Astrocyte (in vitro differentiated cells and primary cell): ENCODE measurements around the gene SUPT7L. TPM values are rescaled to one million over a fixed set of nuclear protein-coding genes. Genes with fewer than 3 reads are reported as not detected.

Experiments
- DNase-seq: peaks from one replicate; pipeline ENCODE4 v3.0.0-alpha.2; 2010; ENCODE audit warnings: low read depth
- FAIRE-seq: peaks from 2 replicates; lab custom pipeline; 2011; peaks lifted over from hg19 to GRCh38; lab: Jason Lieb, UNC
- H2AFZ ChIP-seq: 2 replicates; pipeline ENCODE4 v1.6.0; 2012; ENCODE audit warnings: low read depth, low read length, inconsistent platforms
- H3K27ac ChIP-seq: 2 replicates; pipeline ENCODE4 v1.5.1; 2011; ENCODE audit warnings: low read depth, low read length, inconsistent platforms
- H3K27me3 ChIP-seq: 2 replicates; pipeline ENCODE4 v1.6.0; 2011; ENCODE audit warnings: low read length, inconsistent platforms; ENCODE audit not compliant: insufficient read depth
- H3K36me3 ChIP-seq: 2 replicates; pipeline ENCODE4 v1.5.1; 2011; ENCODE audit warnings: low read length, inconsistent platforms; ENCODE audit not compliant: insufficient read depth
- H3K4me1 ChIP-seq: 2 replicates; pipeline ENCODE4 v1.5.1; 2011; ENCODE audit warnings: low read length, inconsistent platforms; ENCODE audit not compliant: insufficient read depth
- H3K4me2 ChIP-seq: 2 replicates; pipeline ENCODE4 v1.6.0; 2012; ENCODE audit warnings: low read length, inconsistent platforms
- H3K4me3 ChIP-seq: 2 replicates; pipeline ENCODE4 v1.5.1; 2011; ENCODE audit warnings: low read depth, mild to moderate bottlenecking, low read length, inconsistent platforms; ENCODE audit not compliant: insufficient read depth
- H3K79me2 ChIP-seq: 2 replicates; pipeline ENCODE4 v1.6.0; 2012; ENCODE audit warnings: mild to moderate bottlenecking, low read length, inconsistent platforms; ENCODE audit not compliant: insufficient read depth
- H3K9ac ChIP-seq: 2 replicates; pipeline ENCODE4 v1.6.0; 2012; ENCODE audit warnings: mild to moderate bottlenecking, low read length, inconsistent platforms
- H3K9me3 ChIP-seq: 2 replicates; pipeline ENCODE4 v1.5.1; 2012; ENCODE audit warnings: low read depth, mild to moderate bottlenecking, low read length, inconsistent platforms; ENCODE audit not compliant: insufficient read depth
- H4K20me1 ChIP-seq: 2 replicates; pipeline ENCODE4 v1.6.0; 2012; ENCODE audit warnings: low read length, inconsistent platforms; ENCODE audit not compliant: insufficient read depth
- H3K27ac Mint-ChIP-seq: one replicate; pipeline ENCODE4 v1.8.0; 2021; ENCODE audit warnings: mild to moderate bottlenecking, mixed read lengths; ENCODE audit not compliant: unreplicated experiment
- H3K27me3 Mint-ChIP-seq: one replicate; pipeline ENCODE4 v1.8.0; 2021; ENCODE audit warnings: low read depth, mixed read lengths; ENCODE audit not compliant: unreplicated experiment
- H3K36me3 Mint-ChIP-seq: one replicate; pipeline ENCODE4 v1.8.0; 2021; ENCODE audit warnings: low read depth, mixed read lengths; ENCODE audit not compliant: unreplicated experiment
- H3K4me1 Mint-ChIP-seq: one replicate; pipeline ENCODE4 v1.8.0; 2021; ENCODE audit warnings: low read depth, mixed read lengths; ENCODE audit not compliant: unreplicated experiment
- H3K4me3 Mint-ChIP-seq: one replicate; pipeline ENCODE4 v1.8.0; 2021; ENCODE audit warnings: mild to moderate bottlenecking, moderate library complexity, mixed read lengths; ENCODE audit not compliant: unreplicated experiment
- H3K9me3 Mint-ChIP-seq: one replicate; pipeline ENCODE4 v1.8.0; 2021; ENCODE audit warnings: mild to moderate bottlenecking, mixed read lengths; ENCODE audit not compliant: unreplicated experiment
- EZH2 ChIP-seq: IDR thresholded peaks from 2 replicates; pipeline ENCODE4 v1.6.1; 2012; ENCODE audit warnings: mild to moderate bottlenecking, low read length, inconsistent platforms; ENCODE audit not compliant: insufficient read depth
- total RNA-seq: library from RNA; stranded (reverse); gene quantifications from 2 replicates; pipeline ENCODE4 v1.2.1, GENCODE V29; 2021
- TF ChIP-seq, protein P1 (sequence below): IDR thresholded peaks from 2 replicates; pipeline ENCODE4 v1.5.1; 2011; ENCODE audit warnings: low read depth, mild to moderate bottlenecking, inconsistent platforms, low read length, moderate library complexity; ENCODE audit not compliant: insufficient read depth

The SUPT7L gene
- total RNA-seq, 1 donor from 2014 or later = 27.8 TPM

- no peaks in the 10 kb centered on the region for H3K27me3 Mint-ChIP-seq
- H4K20me1 ChIP-seq = no peaks in the 10 kb centered on the region
- no peaks in the 10 kb centered on the region for H3K36me3 ChIP-seq
- H3K9me3 ChIP-seq = no peaks in the 10 kb centered on the region
- H3K4me3 ChIP-seq = no peak overlapping the region
- FAIRE-seq = no peak
- H3K4me3 Mint-ChIP-seq = no peak overlapping the region
- H3K27ac Mint-ChIP-seq = peak overlapping the region; percentile 83
- peak; percentile 81 for DNase-seq
- peak overlapping the region; percentile 59 for H3K9ac ChIP-seq
- no peaks in the 10 kb centered on the region for H3K9me3 Mint-ChIP-seq
- H3K4me1 ChIP-seq = peaks cover 40% of the 10 kb centered on the region
- H2AFZ ChIP-seq = no peak overlapping the region
- H3K4me2 ChIP-seq = peak overlapping the region; percentile 50
- no peaks in the 10 kb centered on the region for H3K79me2 ChIP-seq
- peak overlapping the region; percentile 43 for H3K27ac ChIP-seq
- no peaks in the 10 kb centered on the region for H3K27me3 ChIP-seq
- H3K36me3 Mint-ChIP-seq = no peaks in the 10 kb centered on the region
- TF ChIP-seq, protein P1, sequence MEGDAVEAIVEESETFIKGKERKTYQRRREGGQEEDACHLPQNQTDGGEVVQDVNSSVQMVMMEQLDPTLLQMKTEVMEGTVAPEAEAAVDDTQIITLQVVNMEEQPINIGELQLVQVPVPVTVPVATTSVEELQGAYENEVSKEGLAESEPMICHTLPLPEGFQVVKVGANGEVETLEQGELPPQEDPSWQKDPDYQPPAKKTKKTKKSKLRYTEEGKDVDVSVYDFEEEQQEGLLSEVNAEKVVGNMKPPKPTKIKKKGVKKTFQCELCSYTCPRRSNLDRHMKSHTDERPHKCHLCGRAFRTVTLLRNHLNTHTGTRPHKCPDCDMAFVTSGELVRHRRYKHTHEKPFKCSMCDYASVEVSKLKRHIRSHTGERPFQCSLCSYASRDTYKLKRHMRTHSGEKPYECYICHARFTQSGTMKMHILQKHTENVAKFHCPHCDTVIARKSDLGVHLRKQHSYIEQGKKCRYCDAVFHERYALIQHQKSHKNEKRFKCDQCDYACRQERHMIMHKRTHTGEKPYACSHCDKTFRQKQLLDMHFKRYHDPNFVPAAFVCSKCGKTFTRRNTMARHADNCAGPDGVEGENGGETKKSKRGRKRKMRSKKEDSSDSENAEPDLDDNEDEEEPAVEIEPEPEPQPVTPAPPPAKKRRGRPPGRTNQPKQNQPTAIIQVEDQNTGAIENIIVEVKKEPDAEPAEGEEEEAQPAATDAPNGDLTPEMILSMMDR = peak; percentile 94
- no peak for TF ChIP-seq EZH2
- H3K4me1 Mint-ChIP-seq = peaks cover 32% of the 10 kb centered on the region
Measured at GRCh38 chr2:27703638-27704341, 40.4 kb upstream of the SUPT7L start.

GRCh38 chr2:27702302-27702701 is 38.9 kb upstream of the SUPT7L start:
- no peak overlapping the region for H2AFZ ChIP-seq
- Mint-ChIP-seq H3K27ac (no peak overlapping the region), H3K27me3 (no peaks in the 10 kb centered on the region)

More at GRCh38 chr2:27702302-27702701, 38.9 kb upstream of the SUPT7L start:
- Mint-ChIP-seq H3K36me3 (no peaks in the 10 kb centered on the region), H3K9me3 (no peaks in the 10 kb centered on the region), H3K4me3 (no peak overlapping the region), H3K4me1 (peaks cover 32% of the 10 kb centered on the region)
- H3K9ac ChIP-seq = no peak overlapping the region
- H3K79me2 ChIP-seq = no peaks in the 10 kb centered on the region
- TF ChIP-seq EZH2 = no peak
- TF ChIP-seq, protein P1 = no peak
- H3K27ac ChIP-seq = no peak overlapping the region
- H3K27me3 ChIP-seq = no peaks in the 10 kb centered on the region
- no peaks in the 10 kb centered on the region for H3K9me3 ChIP-seq
- DNase-seq = no peak
- H3K4me3 ChIP-seq = no peak overlapping the region
- no peaks in the 10 kb centered on the region for H4K20me1 ChIP-seq
- peaks cover 40% of the 10 kb centered on the region for H3K4me1 ChIP-seq
- H3K4me2 ChIP-seq = no peak overlapping the region
- peaks cover 3% of the 10 kb centered on the region for H3K36me3 ChIP-seq
- FAIRE-seq = no peak
